GM12892 (cell line): ENCODE data around the gene HOXB9.

Source experiments
- POLR2A ChIP-seq: IDR thresholded peaks from 2 replicates; pipeline ENCODE4 v1.6.1; 2011; ENCODE audit warnings: low read depth, low read length, control low read depth
- POLR2AphosphoS5 ChIP-seq: IDR thresholded peaks from 2 replicates; pipeline ENCODE4 v1.6.1; 2011; ENCODE audit warnings: low read depth, low read length, control low read depth
- TAF1 ChIP-seq: IDR thresholded peaks from 2 replicates; pipeline ENCODE4 v1.6.1; 2011; ENCODE audit warnings: low read depth, mild to moderate bottlenecking, control low read depth, low read length, borderline replicate concordance

- TF ChIP-seq POLR2AphosphoS5 (no peak), POLR2A (no peak), TAF1 (no peak)
These were observed 42.4 kb downstream of the HOXB9 start for GRCh38 chr17:48583708-48584222.
